Fibroblast of the aortic adventitia (primary cell): ENCODE results near the gene EFCAB9. TPM values are rescaled to one million over a fixed set of nuclear protein-coding genes. Genes with fewer than 3 reads are reported as not detected.

ENCODE experiments used
- DNase-seq: peaks from one replicate; pipeline ENCODE4 v3.0.0-alpha.2; 2010; ENCODE audit warnings: low read depth
- H3K4me3 ChIP-seq: 2 replicates; pipeline ENCODE4 v1.5.1; 2011; ENCODE audit warnings: low read depth, mild to moderate bottlenecking, control low read depth, low read length, moderate library complexity
- total RNA-seq: library from RNA; depleted of rRNA; stranded (reverse); fragments of >200 nt; gene quantifications from 2 replicates; pipeline ENCODE4 v1.2.3, GENCODE V29; 2012; ENCODE audit warnings: low replicate concordance
- TF ChIP-seq, protein P1 (sequence below): IDR thresholded peaks from 2 replicates; pipeline ENCODE4 v1.5.1; 2011; ENCODE audit warnings: mild to moderate bottlenecking, low read length, control low read depth, inconsistent platforms; ENCODE audit not compliant: insufficient read depth

Gene EFCAB9
- total RNA-seq, result not detected in 2 replicates

DNA sequence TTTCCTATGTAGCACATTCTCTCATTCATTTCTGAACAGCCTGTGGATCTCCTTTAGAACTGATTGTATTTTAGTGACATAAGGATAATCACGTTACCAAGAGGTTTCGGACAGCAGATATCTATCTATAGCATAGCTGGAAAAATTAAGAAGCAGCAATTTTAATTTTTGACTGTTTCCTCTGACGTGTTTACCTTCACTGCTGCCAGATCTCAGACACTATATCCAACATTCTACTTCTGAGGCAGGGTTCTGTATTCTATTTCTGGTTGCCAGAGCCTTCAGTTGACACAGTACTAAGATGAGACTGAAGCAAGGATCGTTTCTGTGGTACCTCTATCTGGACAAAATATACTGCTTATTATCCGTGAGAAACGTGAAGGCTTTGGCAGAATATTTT lies at the start of gene EFCAB9:
Gene EFCAB9, plus strand, starts transcription at position 301 of the 400 bp plus-strand sequence. Its CDS starts 1 bp downstream, at position 302.
- DNase-seq, result no peak
- TF ChIP-seq, protein P1, sequence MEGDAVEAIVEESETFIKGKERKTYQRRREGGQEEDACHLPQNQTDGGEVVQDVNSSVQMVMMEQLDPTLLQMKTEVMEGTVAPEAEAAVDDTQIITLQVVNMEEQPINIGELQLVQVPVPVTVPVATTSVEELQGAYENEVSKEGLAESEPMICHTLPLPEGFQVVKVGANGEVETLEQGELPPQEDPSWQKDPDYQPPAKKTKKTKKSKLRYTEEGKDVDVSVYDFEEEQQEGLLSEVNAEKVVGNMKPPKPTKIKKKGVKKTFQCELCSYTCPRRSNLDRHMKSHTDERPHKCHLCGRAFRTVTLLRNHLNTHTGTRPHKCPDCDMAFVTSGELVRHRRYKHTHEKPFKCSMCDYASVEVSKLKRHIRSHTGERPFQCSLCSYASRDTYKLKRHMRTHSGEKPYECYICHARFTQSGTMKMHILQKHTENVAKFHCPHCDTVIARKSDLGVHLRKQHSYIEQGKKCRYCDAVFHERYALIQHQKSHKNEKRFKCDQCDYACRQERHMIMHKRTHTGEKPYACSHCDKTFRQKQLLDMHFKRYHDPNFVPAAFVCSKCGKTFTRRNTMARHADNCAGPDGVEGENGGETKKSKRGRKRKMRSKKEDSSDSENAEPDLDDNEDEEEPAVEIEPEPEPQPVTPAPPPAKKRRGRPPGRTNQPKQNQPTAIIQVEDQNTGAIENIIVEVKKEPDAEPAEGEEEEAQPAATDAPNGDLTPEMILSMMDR, result no peak
- no peak within 1 kb of the TSS for H3K4me3 ChIP-seq

DNA sequence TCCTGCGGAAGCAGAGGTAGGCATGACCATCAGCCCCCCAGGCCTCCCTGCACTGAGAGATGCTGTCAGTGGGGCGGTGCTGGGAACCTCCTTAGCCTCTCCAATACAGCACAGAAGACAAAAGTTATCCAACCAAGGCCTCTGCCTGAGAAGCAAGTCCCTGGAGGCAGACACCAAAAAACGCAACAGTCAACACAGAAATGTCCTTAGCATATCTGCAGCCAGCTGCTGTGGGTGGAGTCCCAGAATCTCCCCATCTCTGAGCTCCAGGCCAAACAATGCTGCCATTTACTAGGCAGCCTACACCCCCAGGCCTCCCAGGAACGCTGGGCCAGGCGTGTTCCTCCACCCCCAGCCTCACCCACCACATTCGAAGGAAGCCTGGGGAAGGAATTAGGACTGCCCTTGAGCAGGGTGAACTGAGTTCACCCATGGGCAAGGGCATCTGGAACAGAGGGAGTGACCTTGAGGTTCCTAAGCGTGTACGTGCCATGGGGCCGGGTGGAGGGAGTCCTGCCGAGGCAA lies 49.6 kb upstream of the EFCAB9 start:
- H3K4me3 ChIP-seq, result no peak overlapping the region
- TF ChIP-seq, protein P1, result no peak
- peak; percentile 43 for DNase-seq

- TF ChIP-seq, protein P1, result no peak
- DNase-seq, result no peak
- H3K4me3 ChIP-seq, result no peak overlapping the region
These were observed 48.8 kb upstream of the EFCAB9 start for GRCh38 chr5:172144931-172145869.

- TF ChIP-seq, protein P1, result no peak
- no peak overlapping the region for H3K4me3 ChIP-seq
- no peak for DNase-seq
These were observed 47.9 kb upstream of the EFCAB9 start for GRCh38 chr5:172145870-172146747.

GRCh38 chr5:172146748-172147092 lies 47.3 kb upstream of the EFCAB9 start:
- TF ChIP-seq, protein P1, result no peak
- no peak overlapping the region for H3K4me3 ChIP-seq
- DNase-seq, result no peak

DNA sequence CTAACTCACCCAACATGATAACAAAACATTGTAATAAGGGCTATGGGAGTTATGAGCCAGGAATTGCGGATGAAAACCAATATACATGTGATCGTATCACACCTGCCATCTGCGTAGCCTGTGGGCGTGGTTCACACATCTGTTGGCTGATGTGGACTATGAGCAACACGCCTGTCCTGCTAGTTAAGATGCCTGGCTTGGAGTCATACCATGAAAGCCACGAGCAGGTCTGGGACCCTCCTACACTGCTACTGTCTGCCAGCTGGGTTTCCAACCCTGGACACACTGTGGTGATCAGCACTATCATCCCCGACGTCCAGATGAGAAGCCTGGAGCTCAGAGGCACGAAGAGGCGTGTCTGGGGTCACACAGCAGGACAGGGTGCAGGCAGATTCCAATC lies 46.1 kb upstream of the EFCAB9 start:
- TF ChIP-seq, protein P1, result no peak
- no peak overlapping the region for H3K4me3 ChIP-seq
- no peak for DNase-seq
